Bronchial epithelial cell (primary cell): Measurements from ENCODE around the gene RASSF10. TPM values are rescaled to one million over a fixed set of nuclear protein-coding genes. Genes with fewer than 3 reads are reported as not detected.

ENCODE experiments used
- DNase-seq: peaks from one replicate; pipeline ENCODE4 v3.0.0-alpha.2; 2010; ENCODE audit warnings: low read depth
- FAIRE-seq: peaks from 2 replicates; lab custom pipeline; 2011; peaks lifted over from hg19 to GRCh38; lab: Jason Lieb, UNC
- H3K27me3 ChIP-seq: 2 replicates; pipeline ENCODE4 v1.5.1; 2011; ENCODE audit warnings: low read length; ENCODE audit not compliant: control insufficient read depth, insufficient read depth
- H3K36me3 ChIP-seq: 2 replicates; pipeline ENCODE4 v1.5.1; 2011; ENCODE audit warnings: low read length; ENCODE audit not compliant: control insufficient read depth, insufficient read depth
- H3K4me3 ChIP-seq: 2 replicates; pipeline ENCODE4 v1.5.1; 2011; ENCODE audit warnings: mild to moderate bottlenecking, low read depth, low read length, control low read depth
- total RNA-seq: library from RNA; depleted of rRNA; stranded (reverse); fragments of >200 nt; gene quantifications from 2 replicates; pipeline ENCODE4 v1.2.1, GENCODE V29; 2014
- TF ChIP-seq, protein P1 (sequence below): IDR thresholded peaks from 2 replicates; pipeline ENCODE4 v1.5.1; 2011; ENCODE audit warnings: mild to moderate bottlenecking, moderate library complexity, low read length, control low read depth, inconsistent platforms; ENCODE audit not compliant: insufficient read depth, severe bottlenecking

Gene RASSF10
- total RNA-seq, 1 donor from 2014 or later = 2.1 TPM

DNA sequence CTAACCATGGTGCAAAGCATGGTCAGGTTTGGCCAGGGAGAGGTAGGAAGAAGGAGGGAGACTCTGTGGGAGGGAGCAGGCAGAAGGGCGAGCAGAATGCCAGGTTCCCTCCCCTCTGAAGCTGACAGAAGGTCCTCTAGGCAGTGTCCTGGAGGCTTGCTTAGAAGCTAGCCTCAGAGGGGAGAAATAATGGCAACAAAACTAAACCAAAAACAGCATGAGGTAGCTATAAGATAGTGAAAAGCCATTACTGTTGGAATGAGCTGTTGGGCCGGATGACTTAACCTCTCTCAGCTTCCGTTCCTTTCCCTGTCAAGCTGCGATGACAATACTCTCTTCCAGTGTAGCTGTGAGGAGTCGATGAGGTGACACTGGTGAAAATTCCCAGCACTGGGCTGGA, 36.6 kb downstream of the RASSF10 start:
- TF ChIP-seq, protein P1, sequence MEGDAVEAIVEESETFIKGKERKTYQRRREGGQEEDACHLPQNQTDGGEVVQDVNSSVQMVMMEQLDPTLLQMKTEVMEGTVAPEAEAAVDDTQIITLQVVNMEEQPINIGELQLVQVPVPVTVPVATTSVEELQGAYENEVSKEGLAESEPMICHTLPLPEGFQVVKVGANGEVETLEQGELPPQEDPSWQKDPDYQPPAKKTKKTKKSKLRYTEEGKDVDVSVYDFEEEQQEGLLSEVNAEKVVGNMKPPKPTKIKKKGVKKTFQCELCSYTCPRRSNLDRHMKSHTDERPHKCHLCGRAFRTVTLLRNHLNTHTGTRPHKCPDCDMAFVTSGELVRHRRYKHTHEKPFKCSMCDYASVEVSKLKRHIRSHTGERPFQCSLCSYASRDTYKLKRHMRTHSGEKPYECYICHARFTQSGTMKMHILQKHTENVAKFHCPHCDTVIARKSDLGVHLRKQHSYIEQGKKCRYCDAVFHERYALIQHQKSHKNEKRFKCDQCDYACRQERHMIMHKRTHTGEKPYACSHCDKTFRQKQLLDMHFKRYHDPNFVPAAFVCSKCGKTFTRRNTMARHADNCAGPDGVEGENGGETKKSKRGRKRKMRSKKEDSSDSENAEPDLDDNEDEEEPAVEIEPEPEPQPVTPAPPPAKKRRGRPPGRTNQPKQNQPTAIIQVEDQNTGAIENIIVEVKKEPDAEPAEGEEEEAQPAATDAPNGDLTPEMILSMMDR = no peak
- Histone ChIP-seq H3K36me3 (no peaks in the 10 kb centered on the region), H3K4me3 (no peak overlapping the region), H3K27me3 (no peaks in the 10 kb centered on the region)
- DNase-seq = no peak
- no peak for FAIRE-seq

DNA sequence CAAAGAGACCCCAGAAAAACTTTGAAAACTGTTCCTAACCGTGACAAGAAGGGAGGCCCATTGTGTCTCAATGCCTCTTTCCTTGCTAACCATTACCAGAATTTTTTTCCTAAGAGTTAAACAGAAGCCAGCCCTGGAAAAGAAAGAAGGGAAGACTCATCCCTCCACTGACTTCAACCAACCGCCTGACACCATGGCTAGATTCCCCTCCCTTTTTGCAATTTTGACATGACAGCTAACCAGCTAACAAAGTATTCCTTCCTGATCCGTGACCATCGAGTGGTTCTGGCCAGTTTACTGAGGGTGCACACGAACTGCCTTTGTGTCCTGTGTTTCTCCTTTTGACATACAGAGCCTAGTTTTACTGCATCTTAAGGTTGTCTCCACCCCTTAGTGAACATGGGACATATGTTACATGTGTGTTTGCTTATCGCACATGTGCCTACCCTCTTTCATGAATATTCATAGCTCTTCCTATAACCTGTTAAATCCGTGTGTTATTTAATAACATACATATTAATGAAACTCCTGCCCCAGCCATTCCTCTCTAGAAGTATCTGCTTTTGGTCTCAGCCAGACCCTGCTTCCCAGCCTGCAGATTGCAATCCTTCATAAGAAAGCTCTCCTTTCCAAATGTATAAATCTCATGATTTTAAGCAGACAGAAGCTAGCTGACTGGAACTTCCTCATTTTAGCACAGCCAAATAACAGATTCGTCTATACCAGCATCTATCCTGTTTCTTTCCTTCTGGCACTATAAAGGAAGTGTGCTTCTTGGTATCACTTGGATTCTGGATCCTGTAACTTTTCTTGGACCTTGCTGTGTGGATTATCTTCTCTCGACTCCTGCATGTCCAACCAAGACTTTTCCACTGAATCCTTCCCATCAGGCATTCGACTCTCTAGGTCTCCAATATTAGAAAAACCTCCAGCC, 37.8 kb downstream of the RASSF10 start:
- Histone ChIP-seq H3K4me3 (no peak overlapping the region), H3K27me3 (no peaks in the 10 kb centered on the region), H3K36me3 (no peaks in the 10 kb centered on the region)
- TF ChIP-seq, protein P1 = no peak
- FAIRE-seq (no peak), DNase-seq (no peak)

DNA sequence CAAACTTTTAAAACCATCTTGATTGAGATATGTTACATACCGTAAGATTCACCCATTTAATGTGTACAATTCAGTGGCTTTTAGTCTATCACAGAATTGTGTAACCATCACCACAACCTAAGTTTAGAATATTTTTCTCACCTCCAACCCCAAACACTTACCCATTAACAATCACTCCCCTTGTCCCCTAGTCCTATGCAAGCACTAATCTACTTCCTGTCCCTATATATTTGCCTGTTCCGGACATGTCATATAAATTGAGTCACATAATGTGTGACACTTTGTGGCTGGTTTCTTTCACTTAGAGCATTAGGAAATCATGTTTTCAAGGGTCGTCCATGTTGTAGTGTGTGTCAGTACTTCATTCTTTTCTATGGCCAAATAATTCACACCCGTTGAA, 38.8 kb downstream of the RASSF10 start:
- Histone ChIP-seq H3K36me3 (no peaks in the 10 kb centered on the region), H3K27me3 (no peaks in the 10 kb centered on the region), H3K4me3 (no peak overlapping the region)
- DNase-seq (no peak), FAIRE-seq (no peak)
- TF ChIP-seq, protein P1 = no peak

DNA sequence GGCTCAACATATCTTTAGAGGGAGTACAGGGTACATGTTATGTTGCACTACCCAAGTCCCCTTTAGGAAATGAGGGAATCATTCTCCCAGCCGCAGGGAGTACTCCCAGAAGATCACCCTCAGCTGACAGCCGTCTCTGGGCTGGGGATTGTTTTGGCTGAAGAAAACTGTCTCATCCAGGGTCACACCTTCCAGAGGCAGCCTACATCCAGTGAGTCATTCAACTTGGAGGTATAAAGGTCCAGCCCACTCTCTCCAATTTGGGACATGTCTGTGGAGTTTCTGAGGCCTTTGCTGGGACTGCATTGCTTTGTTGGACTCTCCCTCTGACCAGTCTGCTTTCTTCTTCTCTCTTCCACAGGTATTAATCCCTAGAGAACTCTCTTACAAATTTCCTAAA, 42.1 kb downstream of the RASSF10 start:
- no peak for FAIRE-seq
- TF ChIP-seq, protein P1 = no peak

DNA sequence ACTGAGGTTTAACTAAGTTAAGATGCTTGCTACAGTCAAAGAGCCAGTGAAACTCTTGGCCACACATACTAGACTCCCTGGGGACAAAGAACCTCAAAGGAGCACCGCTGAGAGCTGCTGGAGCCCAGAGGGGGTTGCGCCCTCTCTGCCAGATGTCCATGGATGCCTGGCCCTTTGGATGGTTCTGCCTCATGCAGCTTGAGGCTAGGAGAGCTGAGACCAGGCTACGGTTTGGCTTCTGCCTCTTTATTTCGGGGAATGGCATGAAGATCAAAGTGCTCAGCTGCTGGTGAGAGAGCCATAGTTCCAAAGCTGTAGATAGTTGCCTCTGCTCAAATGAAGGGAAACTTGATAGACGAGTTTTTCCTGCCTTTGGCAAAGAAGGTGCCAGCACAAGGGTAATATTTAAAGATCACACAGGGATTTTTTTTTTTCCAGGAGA, 43.0 kb downstream of the RASSF10 start:
- no peak for FAIRE-seq

More for the DNA sequence above, 42.1 kb downstream of the RASSF10 start:
- DNase-seq = peak; percentile 79
- Histone ChIP-seq H3K36me3 (no peaks in the 10 kb centered on the region), H3K4me3 (no peak overlapping the region), H3K27me3 (no peaks in the 10 kb centered on the region)

More for the DNA sequence above, 43.0 kb downstream of the RASSF10 start:
- H3K36me3 ChIP-seq = no peaks in the 10 kb centered on the region
- DNase-seq = peak; percentile 73
- TF ChIP-seq, protein P1 = no peak
- H3K4me3 ChIP-seq = no peak overlapping the region
- no peaks in the 10 kb centered on the region for H3K27me3 ChIP-seq
